ENCODE results near the gene NEXN.

GRCh38 chr1:77990629-77991204 is 102.3 kb downstream of the NEXN start:
- TF ChIP-seq CTCF (IDR thresholded peaks at IDR 0.05; ENCODE audit: insufficient read depth, low read depth, low read length) (no peak), EZH2 (IDR thresholded peaks at IDR 0.05; ENCODE audit: insufficient read depth, low read length) (no peak)
